Measurements from ENCODE around the gene FKBP1A. TPM values are rescaled to one million over a fixed set of nuclear protein-coding genes. Genes with fewer than 3 reads are reported as not detected.

FKBP1A gene
- total RNA-seq (100 to 1,000 TPM in 6 of 7 donors, 10 to 100 TPM in 1; 64.7 to 258 (median 151) TPM), polyA plus RNA-seq (100 to 1,000 TPM; 154 to 697 TPM)
- long read RNA-seq, donor 1, transcript FKBP1A-211 (4 exons, 1,518 nt): minor isoform, 5 of 830 reads
- long read RNA-seq, donor 1, transcript FKBP1A-204 (5 exons, 1,622 nt): major isoform, 759 of 830 reads
- long read RNA-seq, donor 1, transcript FKBP1A-203 (4 exons, 976 nt): minor isoform, 25 of 830 reads
- long read RNA-seq, donor 1, partial matches to known transcripts: 19 of 830 reads
- long read RNA-seq, donor 1, other reads (novel, unspliced or antisense): 19 of 830 reads
- long read RNA-seq, donor 2, transcript FKBP1A-202 (4 exons, 747 nt): minor isoform, 34 of 118 reads
- long read RNA-seq, donor 2, transcript FKBP1A-204 (5 exons, 1,622 nt): major isoform, 71 of 118 reads
- long read RNA-seq, donor 2, partial matches to known transcripts: 5 of 118 reads
- long read RNA-seq, donor 2, other reads (novel, unspliced or antisense): 0 of 118 reads
- long read RNA-seq, donor 3, transcript FKBP1A-203 (4 exons, 976 nt): minor isoform, 8 of 275 reads
- long read RNA-seq, donor 3, transcript FKBP1A-204 (5 exons, 1,622 nt): major isoform, 246 of 275 reads
- long read RNA-seq, donor 3, partial matches to known transcripts: 4 of 275 reads
- long read RNA-seq, donor 3, other reads (novel, unspliced or antisense): 14 of 275 reads

DNA sequence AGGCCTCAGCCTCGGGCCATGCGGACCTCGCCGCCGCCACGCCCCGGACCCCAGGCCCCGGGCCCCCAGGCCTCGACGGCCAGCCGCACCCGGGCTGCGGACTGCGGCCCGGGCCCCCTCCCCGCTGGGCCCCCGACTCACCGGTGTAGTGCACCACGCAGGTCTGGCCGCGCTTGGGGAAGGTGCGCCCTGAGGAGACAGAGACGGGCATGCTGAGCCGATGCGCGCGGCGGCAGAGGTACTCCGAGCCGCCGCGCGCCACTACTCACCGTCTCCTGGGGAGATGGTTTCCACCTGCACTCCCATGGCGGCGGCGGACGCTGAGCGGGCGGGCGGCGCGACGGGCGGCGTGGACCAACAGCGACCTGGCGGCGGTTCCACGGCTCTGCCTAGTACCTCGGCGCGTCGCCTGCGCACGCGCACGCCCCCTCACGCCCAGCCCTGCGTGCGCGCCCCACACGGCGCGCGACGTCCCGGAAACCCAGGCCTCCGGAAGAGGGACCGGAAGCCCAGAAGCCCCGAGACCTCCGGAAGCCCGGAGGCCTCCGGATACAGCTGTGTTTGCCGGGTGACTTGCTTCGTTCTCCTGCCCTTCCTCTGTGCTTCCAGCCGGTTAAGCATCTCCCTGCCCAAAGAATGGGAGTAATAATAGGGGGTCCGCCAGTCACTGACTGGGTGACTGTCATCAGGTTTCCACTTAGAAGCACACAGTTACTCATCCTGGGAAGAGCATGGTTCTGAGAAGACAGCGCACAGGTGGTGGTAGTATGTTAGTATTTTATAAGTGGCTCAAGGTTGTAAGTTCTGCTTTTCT, at the start of gene FKBP1A:
TSS of gene FKBP1A (minus strand) at position 362 of the 814 bp plus-strand sequence. CDS start at position 306, 56 bp downstream.
- Histone ChIP-seq H3K27me3 (no peaks in the 10 kb centered on the region), H3K27ac (peak within 1 kb of the TSS; percentile 73 to 74), H3K36me3 (no peaks in the 10 kb centered on the region), H3K9me3 (no peaks in the 10 kb centered on the region), H3K4me3 (peak within 1 kb of the TSS; percentile 82), H3K4me1 (ENCODE audit: insufficient read depth) (peaks cover 32% of the 10 kb centered on the region)
- peak; percentile 90 to 96 (median 90) for DNase-seq
- peak; percentile 33 for TF ChIP-seq EP300 (IDR thresholded peaks at IDR 0.05)
- TF ChIP-seq POLR2A (IDR thresholded peaks at IDR 0.05): peak; percentile 88
- TF ChIP-seq, protein P1, sequence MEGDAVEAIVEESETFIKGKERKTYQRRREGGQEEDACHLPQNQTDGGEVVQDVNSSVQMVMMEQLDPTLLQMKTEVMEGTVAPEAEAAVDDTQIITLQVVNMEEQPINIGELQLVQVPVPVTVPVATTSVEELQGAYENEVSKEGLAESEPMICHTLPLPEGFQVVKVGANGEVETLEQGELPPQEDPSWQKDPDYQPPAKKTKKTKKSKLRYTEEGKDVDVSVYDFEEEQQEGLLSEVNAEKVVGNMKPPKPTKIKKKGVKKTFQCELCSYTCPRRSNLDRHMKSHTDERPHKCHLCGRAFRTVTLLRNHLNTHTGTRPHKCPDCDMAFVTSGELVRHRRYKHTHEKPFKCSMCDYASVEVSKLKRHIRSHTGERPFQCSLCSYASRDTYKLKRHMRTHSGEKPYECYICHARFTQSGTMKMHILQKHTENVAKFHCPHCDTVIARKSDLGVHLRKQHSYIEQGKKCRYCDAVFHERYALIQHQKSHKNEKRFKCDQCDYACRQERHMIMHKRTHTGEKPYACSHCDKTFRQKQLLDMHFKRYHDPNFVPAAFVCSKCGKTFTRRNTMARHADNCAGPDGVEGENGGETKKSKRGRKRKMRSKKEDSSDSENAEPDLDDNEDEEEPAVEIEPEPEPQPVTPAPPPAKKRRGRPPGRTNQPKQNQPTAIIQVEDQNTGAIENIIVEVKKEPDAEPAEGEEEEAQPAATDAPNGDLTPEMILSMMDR (IDR thresholded peaks at IDR 0.05): peak; percentile 9 to 52 (median 39)
- 1% methylated on average over 52 to 79 of the region's 79 CpGs for WGBS, 3 donors
- intact Hi-C loops (cut with DNase I): loop anchor here (2.0 to 10.0 kb wide), 4 partner anchors 58 to 74 kb away; partner anchors contain the start of genes SDCBP2 (in 2 of the 4) and NSFL1C (in 1 of the 4)

DNA sequence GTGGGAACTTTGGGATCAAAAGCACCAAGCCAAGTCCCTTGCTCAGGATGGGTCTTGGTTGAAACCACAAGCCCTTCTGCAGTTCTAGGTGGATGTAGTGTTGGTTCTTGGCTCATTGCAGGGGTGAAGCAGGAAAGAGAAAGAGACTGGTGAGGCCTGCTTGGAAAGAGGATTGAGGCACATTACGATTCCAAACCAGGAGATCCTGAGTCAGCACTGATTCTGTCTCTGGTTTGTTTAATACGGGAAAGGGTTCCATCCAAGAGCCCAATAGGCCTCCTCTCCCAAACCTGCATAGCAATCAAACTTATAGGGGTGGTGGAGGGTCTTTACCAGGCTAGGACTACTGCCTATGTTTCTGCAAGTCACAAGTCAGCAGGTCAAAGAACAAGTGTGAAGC, 49.5 kb upstream of the FKBP1A start:
- intact Hi-C loops (cut with DNase I): loop anchor here in 2 of 4 donors (5.0 kb wide), 1 partner anchor 130 kb away; no protein-coding TSS in a partner anchor
- Histone ChIP-seq H3K4me3 (no peak overlapping the region), H3K36me3 (no peaks in the 10 kb centered on the region), H3K4me1 (ENCODE audit: insufficient read depth) (no peaks in the 10 kb centered on the region), H3K27ac (no peak overlapping the region), H3K27me3 (no peaks in the 10 kb centered on the region), H3K9me3 (no peaks in the 10 kb centered on the region)
- WGBS, 3 donors: 79 to 89% (median 83%) methylated on average over 2 of the region's 2 CpGs
- TF ChIP-seq EP300 (IDR thresholded peaks at IDR 0.05) (no peak), POLR2A (IDR thresholded peaks at IDR 0.05) (no peak)
- TF ChIP-seq, protein P1 (IDR thresholded peaks at IDR 0.05): no peak
- DNase-seq: no peak

DNA sequence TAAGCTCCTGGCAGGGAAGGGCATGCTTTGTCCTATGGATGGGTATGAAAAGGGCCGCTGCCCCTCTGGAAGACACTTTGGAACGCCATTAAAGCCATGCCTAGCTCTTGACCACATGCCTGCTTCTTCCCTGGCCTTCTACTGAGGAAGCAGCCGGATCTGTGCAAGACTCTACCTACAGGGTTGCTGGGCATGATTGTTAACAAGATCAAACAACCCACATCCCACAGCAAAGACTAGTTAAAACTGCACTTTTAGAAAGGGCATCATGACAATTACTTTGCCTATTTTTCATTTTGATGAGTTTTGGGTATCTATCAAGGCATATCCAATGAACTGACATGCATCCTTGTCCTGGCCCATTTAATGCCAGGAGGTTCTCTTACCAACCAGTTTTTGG, 48.3 kb upstream of the FKBP1A start:
- Histone ChIP-seq H3K9me3 (no peaks in the 10 kb centered on the region), H3K27ac (no peak overlapping the region), H3K36me3 (no peaks in the 10 kb centered on the region), H3K4me1 (ENCODE audit: insufficient read depth) (no peaks in the 10 kb centered on the region), H3K27me3 (no peaks in the 10 kb centered on the region), H3K4me3 (no peak overlapping the region)
- no peak for DNase-seq
- WGBS, 3 donors: 66 to 91% (median 75%) methylated on average over 3 of the region's 3 CpGs
- intact Hi-C loops (cut with DNase I): loop anchor here in 2 of 4 donors (5.0 kb wide), 1 partner anchor 129 kb away; no protein-coding TSS in a partner anchor
- TF ChIP-seq POLR2A (IDR thresholded peaks at IDR 0.05): no peak
- TF ChIP-seq, protein P1 (IDR thresholded peaks at IDR 0.05): no peak
- no peak for TF ChIP-seq EP300 (IDR thresholded peaks at IDR 0.05)

DNA sequence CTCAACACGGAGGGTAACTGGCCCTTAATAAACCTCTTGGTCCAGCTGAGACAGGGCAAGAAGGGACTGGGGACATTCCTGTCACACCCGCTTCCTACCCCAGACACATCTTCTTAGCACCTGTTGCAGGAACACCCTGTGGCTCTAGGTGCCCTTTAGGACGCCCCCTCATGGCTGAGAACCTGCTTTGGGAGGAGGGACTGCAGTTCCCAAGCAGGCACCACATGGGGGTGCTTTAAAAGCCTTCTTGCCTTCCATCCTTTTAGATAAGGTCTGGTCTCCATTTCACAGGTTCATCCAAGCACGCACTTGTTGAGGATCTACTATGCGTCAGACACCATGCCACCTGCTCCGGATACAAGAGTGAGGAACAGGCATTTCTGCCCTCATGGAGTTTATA, 47.2 kb upstream of the FKBP1A start:
- Histone ChIP-seq H3K4me3 (no peak overlapping the region), H3K9me3 (no peaks in the 10 kb centered on the region), H3K4me1 (ENCODE audit: insufficient read depth) (no peaks in the 10 kb centered on the region), H3K27me3 (no peaks in the 10 kb centered on the region), H3K36me3 (no peaks in the 10 kb centered on the region), H3K27ac (no peak overlapping the region)
- no peak for TF ChIP-seq POLR2A (IDR thresholded peaks at IDR 0.05)
- no peak for TF ChIP-seq EP300 (IDR thresholded peaks at IDR 0.05)
- DNase-seq: no peak
- WGBS, 3 donors: 65 to 79% (median 69%) methylated on average over 6 of the region's 6 CpGs
- intact Hi-C loops (cut with DNase I): loop anchor here in 2 of 4 donors (5.0 kb wide), 1 partner anchor 128 kb away; no protein-coding TSS in a partner anchor
